Measurements from ENCODE around the gene PRR16. TPM values are rescaled to one million over a fixed set of nuclear protein-coding genes. Genes with fewer than 3 reads are reported as not detected.

PRR16 gene
- polyA plus RNA-seq, 5 donors = 11.5 to 13.9 (median 12.8) TPM

- DNase-seq = no peak
Measured at GRCh38 chr5:120734033-120734432, 269.9 kb downstream of the PRR16 start.

- no peak for DNase-seq
Measured at GRCh38 chr5:120735076-120735475, 271.0 kb downstream of the PRR16 start.

Data from right lung (tissue), 5 donors.